Measurements from ENCODE around the gene ERN1. TPM values are rescaled to one million over a fixed set of nuclear protein-coding genes. Genes with fewer than 3 reads are reported as not detected.

The ERN1 gene
- total and polyA plus RNA-seq, 10 donors, result 3.1 to 65.4 (median 44.1) TPM

DNA sequence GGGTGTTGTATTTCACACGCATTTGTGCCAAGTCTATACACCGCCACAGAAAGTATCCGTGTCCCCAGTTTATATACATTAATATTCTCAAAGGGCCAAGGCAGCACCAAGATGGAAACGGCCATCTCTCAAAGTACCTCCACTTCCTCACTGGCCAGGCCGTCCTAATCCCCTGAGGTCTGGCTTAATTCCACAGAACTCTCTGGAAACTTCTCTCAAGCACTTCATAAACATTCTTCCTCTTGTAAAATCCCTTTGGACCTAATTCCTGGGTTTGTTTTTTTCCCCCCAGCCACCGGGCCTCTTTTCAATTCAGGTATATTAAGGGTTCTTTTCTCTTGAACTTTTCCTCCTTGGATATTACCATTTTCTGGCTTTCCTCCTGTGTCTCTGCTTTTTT lies 5.1 kb upstream of the ERN1 start:
- H3K4me3 ChIP-seq, result no peak overlapping the region
- no peak for DNase-seq
- intact Hi-C loops (cut with DNase I; ENCODE audit: low total_unique reads), result loop anchor here (5.0 kb wide), 2 partner anchors 103 to 223 kb away; partner anchors contain the start of gene CSHL1
- no peaks in the 10 kb centered on the region for H3K27me3 ChIP-seq (replicated peaks in 1 of 7)
- TF ChIP-seq POLR2A (IDR thresholded peaks at IDR 0.05), result no peak
- no peak for TF ChIP-seq POLR2AphosphoS5 (IDR thresholded peaks at IDR 0.05)
- TF ChIP-seq, protein P1, sequence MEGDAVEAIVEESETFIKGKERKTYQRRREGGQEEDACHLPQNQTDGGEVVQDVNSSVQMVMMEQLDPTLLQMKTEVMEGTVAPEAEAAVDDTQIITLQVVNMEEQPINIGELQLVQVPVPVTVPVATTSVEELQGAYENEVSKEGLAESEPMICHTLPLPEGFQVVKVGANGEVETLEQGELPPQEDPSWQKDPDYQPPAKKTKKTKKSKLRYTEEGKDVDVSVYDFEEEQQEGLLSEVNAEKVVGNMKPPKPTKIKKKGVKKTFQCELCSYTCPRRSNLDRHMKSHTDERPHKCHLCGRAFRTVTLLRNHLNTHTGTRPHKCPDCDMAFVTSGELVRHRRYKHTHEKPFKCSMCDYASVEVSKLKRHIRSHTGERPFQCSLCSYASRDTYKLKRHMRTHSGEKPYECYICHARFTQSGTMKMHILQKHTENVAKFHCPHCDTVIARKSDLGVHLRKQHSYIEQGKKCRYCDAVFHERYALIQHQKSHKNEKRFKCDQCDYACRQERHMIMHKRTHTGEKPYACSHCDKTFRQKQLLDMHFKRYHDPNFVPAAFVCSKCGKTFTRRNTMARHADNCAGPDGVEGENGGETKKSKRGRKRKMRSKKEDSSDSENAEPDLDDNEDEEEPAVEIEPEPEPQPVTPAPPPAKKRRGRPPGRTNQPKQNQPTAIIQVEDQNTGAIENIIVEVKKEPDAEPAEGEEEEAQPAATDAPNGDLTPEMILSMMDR (IDR thresholded peaks at IDR 0.05 in 8 of 11, conservative IDR thresholded peaks at IDR 0.05 in 3 of 11), result peak in 1 of 11 experiments; percentile 26
- peaks cover 13 to 36% (median 23%) of the 10 kb centered on the region in 6 donors for H3K4me1 ChIP-seq
- H3K27ac ChIP-seq, result no peak overlapping the region
- 70 to 76% (median 72%) methylated on average over 6 of the region's 6 CpGs for WGBS, 5 donors
- H3K36me3 ChIP-seq, result no peaks in the 10 kb centered on the region
- no peaks in the 10 kb centered on the region for H3K9me3 ChIP-seq

DNA sequence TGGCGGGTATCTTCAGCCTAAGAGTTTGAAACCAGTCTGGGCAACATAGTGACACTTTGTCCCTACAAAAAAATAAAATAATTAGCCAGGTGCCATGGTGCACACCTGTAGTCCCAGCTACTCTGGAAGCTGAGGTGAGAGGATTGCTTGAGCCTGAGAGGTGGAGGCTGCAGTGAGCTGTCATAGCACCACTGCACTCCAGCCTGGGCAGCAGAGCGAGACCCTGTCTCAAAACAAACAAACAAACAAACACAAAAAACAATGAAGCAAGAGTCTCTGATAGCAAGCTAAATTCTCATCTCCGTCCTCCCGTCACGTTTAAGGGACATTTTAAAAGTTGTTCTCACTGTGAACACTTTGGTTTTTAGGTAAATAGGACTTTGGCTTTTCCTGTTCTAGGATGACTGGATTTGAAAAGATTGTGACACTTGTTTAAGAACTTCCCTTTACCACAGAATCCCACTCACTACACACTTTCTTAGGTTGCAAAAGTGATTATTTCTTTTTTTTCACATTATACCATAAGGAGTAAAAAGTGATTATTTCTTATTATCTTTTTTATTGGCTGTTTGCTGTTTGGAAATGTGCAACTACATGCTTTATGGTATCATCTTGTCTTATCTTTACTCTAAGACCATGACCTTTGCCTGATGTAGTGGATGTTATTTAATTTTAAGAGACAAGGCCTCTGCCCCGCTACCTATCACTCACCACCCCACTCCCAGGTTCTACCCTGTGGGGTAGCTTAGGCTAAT lies 4.4 kb upstream of the ERN1 start:
- TF ChIP-seq POLR2A (IDR thresholded peaks at IDR 0.05) (no peak), POLR2AphosphoS5 (IDR thresholded peaks at IDR 0.05) (no peak)
- TF ChIP-seq, protein P1 (IDR thresholded peaks at IDR 0.05 in 8 of 11, conservative IDR thresholded peaks at IDR 0.05 in 3 of 11), result no peak
- intact Hi-C loops (cut with DNase I; ENCODE audit: low total_unique reads), result loop anchor here (5.0 kb wide), 2 partner anchors 102 to 222 kb away; partner anchors contain the start of gene CSHL1

DNA sequence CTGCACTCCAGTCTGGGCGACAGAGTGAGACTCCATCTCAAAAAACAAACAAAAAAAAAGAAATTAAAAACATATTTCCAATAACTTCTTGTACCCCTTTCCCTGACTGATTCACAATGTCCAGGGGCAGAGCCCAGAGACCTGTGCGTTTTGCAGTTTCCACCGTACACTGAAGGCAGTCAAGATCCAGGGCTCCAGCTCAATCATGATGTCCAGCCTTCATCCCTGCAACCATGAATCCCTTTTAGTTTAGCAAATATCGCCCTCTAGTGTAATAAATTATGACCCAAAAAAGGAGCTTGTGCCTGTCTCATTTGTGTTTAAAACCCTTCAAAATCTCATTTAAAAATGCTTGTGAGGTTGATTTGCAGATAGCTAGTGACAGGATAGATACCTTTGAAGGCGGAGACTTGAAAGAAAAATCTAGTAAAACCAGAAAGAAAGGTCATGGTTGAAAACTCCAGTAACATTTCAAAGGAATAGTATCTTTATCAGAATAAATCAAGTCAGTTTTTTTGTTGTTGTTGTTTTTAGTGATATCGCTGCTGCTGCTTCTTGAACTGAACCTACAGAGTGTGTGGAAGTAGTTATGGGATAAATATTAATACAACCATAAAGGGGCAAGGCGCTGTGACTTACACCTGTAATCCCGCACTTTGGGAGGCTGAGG lies 3.7 kb upstream of the ERN1 start:
- no peak for TF ChIP-seq POLR2AphosphoS5 (IDR thresholded peaks at IDR 0.05)
- TF ChIP-seq, protein P1 (IDR thresholded peaks at IDR 0.05 in 8 of 11, conservative IDR thresholded peaks at IDR 0.05 in 3 of 11), result peak; percentile 60 to 84 (median 75)
- no peak for TF ChIP-seq POLR2A (IDR thresholded peaks at IDR 0.05)
- intact Hi-C loops (cut with DNase I; ENCODE audit: low total_unique reads), result loop anchor here (5.0 kb wide), 2 partner anchors 101 to 221 kb away; partner anchors contain the start of gene CSHL1
- DNase-seq, result no peak

More for the DNA sequence above, 4.4 kb upstream of the ERN1 start:
- no peaks in the 10 kb centered on the region for H3K27me3 ChIP-seq (replicated peaks in 1 of 7)
- whole genome bisulfite sequencing, 5 donors, result 85 to 95% (median 93%) methylated on average over 6 of the region's 6 CpGs
- H3K36me3 ChIP-seq, result no peaks in the 10 kb centered on the region
- no peak for DNase-seq
- H3K27ac ChIP-seq, result no peak overlapping the region
- no peaks in the 10 kb centered on the region for H3K9me3 ChIP-seq
- H3K4me1 ChIP-seq, result peaks cover 13 to 36% (median 24%) of the 10 kb centered on the region in 6 donors
- no peak overlapping the region for H3K4me3 ChIP-seq

More for the DNA sequence above, 3.7 kb upstream of the ERN1 start:
- no peaks in the 10 kb centered on the region for H3K9me3 ChIP-seq
- H3K36me3 ChIP-seq, result no peaks in the 10 kb centered on the region
- H3K27me3 ChIP-seq (replicated peaks in 1 of 7), result no peaks in the 10 kb centered on the region
- H3K4me1 ChIP-seq, result peaks cover 18 to 43% (median 30%) of the 10 kb centered on the region in 6 donors
- no peak overlapping the region for H3K27ac ChIP-seq
- no peak overlapping the region for H3K4me3 ChIP-seq
- WGBS, 5 donors, result 43 to 45% (median 44%) methylated on average over 8 of the region's 8 CpGs
